CD4-positive, alpha-beta memory T cell (primary cell): ENCODE data around the gene RAB11FIP3. TPM values are rescaled to one million over a fixed set of nuclear protein-coding genes. Genes with fewer than 3 reads are reported as not detected.

Experiments
- CTCF ChIA-PET: fragments of 350-600 bp; sonication (Branson Sonifier 250); formaldehyde crosslinking; loops from one replicate; lab custom pipeline; 2021; ENCODE audit warnings: inconsistent platforms; ENCODE audit not compliant: partially characterized antibody; lab: Charles Lee
- POLR2A ChIA-PET: fragments of 350-600 bp; sonication (Branson Sonifier 250); formaldehyde crosslinking; loops from one replicate; lab custom pipeline; 2021; ENCODE audit not compliant: partially characterized antibody; lab: Charles Lee
- DNase-seq, 5 donors: peaks; one replicate each; pipeline versions ENCODE4 v3.0.0 to v3.0.0-alpha.2; 2020 to 2022; ENCODE audit warnings: mixed read lengths in 1 of 5
- H3K27ac ChIP-seq: one replicate; pipeline ENCODE4 v1.7.0; 2013; ENCODE audit warnings: low read depth, low read length
- H3K27me3 ChIP-seq: 2 replicates; pipeline ENCODE4 v1.7.0; 2013; ENCODE audit warnings: mild to moderate bottlenecking, low read length, moderate library complexity; ENCODE audit not compliant: insufficient read depth
- H3K36me3 ChIP-seq: 2 replicates; pipeline ENCODE4 v1.7.0; 2013; ENCODE audit warnings: mild to moderate bottlenecking, low read length, moderate library complexity; ENCODE audit not compliant: insufficient read depth
- H3K4me1 ChIP-seq: 2 replicates; pipeline ENCODE4 v1.7.0; 2013; ENCODE audit warnings: mild to moderate bottlenecking, low read length, moderate library complexity; ENCODE audit not compliant: insufficient read depth
- H3K4me3 ChIP-seq, 2 donors: one replicate each; pipeline ENCODE4 v1.7.0; 2013; ENCODE audit warnings: low read length in 2 of 2, mild to moderate bottlenecking in 1 of 2
- H3K9me3 ChIP-seq, 2 donors: one replicate each; pipeline ENCODE4 v1.7.0; 2013; ENCODE audit warnings: low read length in 2 of 2, control low read depth in 1 of 2; ENCODE audit not compliant: control insufficient read depth in 1 of 2
- H3K27ac Mint-ChIP-seq, 7 donors: one replicate each; pipeline ENCODE4 v1.8.0; 2020 to 2021; ENCODE audit warnings: mixed read lengths in 7 of 7, mild to moderate bottlenecking in 6 of 7, inconsistent platforms in 3 of 7, moderate library complexity in 3 of 7
- H3K27me3 Mint-ChIP-seq, 2 donors: one replicate each; pipeline ENCODE4 v1.8.0; 2020 to 2021; ENCODE audit warnings: mixed read lengths in 2 of 2
- H3K36me3 Mint-ChIP-seq, 2 donors: one replicate each; pipeline ENCODE4 v1.8.0; 2020 to 2021; ENCODE audit warnings: mixed read lengths in 2 of 2, inconsistent platforms in 1 of 2, mild to moderate bottlenecking in 1 of 2
- H3K4me1 Mint-ChIP-seq, 4 donors: one replicate each; pipeline ENCODE4 v1.8.0; 2020 to 2021; ENCODE audit warnings: mixed read lengths in 4 of 4, mild to moderate bottlenecking in 1 of 4
- H3K4me3 Mint-ChIP-seq, 8 donors: one replicate each; pipeline ENCODE4 v1.8.0; 2020 to 2021; ENCODE audit warnings: mixed read lengths in 8 of 8, mild to moderate bottlenecking in 7 of 8, moderate library complexity in 6 of 8, inconsistent platforms in 3 of 8
- H3K9me3 Mint-ChIP-seq, 8 donors: one replicate each; pipeline ENCODE4 v1.8.0; 2020 to 2021; ENCODE audit warnings: mixed read lengths in 8 of 8, mild to moderate bottlenecking in 5 of 8, inconsistent platforms in 3 of 8, moderate library complexity in 1 of 8
- intact Hi-C: fragments of 100-400 bp; cut with micrococcal nuclease; formaldehyde crosslinking; loops from one replicate; pipeline ENCODE4 v1.15.1; 2023
- polyA plus RNA-seq, 2 donors: library from polyadenylated mRNA; unstranded; fragments of 300-500 nt; fragmentation: Illumina TruSeq; gene quantifications; one replicate each; pipeline ENCODE4 v1.2.3, GENCODE V29; 2021
- total RNA-seq, 2 experiments: library from RNA; stranded (reverse); gene quantifications; one replicate each; pipeline ENCODE4 v1.2.3, GENCODE V29; 2021

Gene RAB11FIP3
- total and polyA plus RNA-seq, 4 experiments from 2014 or later = 0.15 to 42.6 (median 23.2) TPM

- intact Hi-C loops = no loop called here
- Mint-ChIP-seq H3K4me1 (peaks cover 0 to 1% (median 0%) of the 10 kb centered on the region in 4 donors), H3K4me3 (no peak overlapping the region), H3K27me3 (no peaks in the 10 kb centered on the region), H3K9me3 (no peaks in the 10 kb centered on the region), H3K27ac (peak overlapping the region in 1 of 7 donors; percentile 51), H3K36me3 (peaks cover 0 to 5% of the 10 kb centered on the region in 2 donors)
- peak; percentile 28 to 63 (median 31) for DNase-seq
- Histone ChIP-seq H3K4me3 (no peak overlapping the region), H3K4me1 (no peaks in the 10 kb centered on the region), H3K9me3 (no peaks in the 10 kb centered on the region), H3K27ac (no peak overlapping the region), H3K27me3 (no peaks in the 10 kb centered on the region), H3K36me3 (no peaks in the 10 kb centered on the region)
- ChIA-PET CTCF (no interaction called here), POLR2A (interaction anchor here (1.0 to 1.4 kb wide), 2 partner anchors 18 to 89 kb away, joined by 3 to 5 read pairs; partner anchors contain the start of gene METTL26)
These were observed 121.7 kb downstream of the RAB11FIP3 start for GRCh38 chr16:546909-547770.

GRCh38 chr16:548586-548985 is 123.1 kb downstream of the RAB11FIP3 start:
- Mint-ChIP-seq H3K36me3 (peaks cover 0 to 1% of the 10 kb centered on the region in 2 donors), H3K27me3 (no peaks in the 10 kb centered on the region), H3K9me3 (no peaks in the 10 kb centered on the region), H3K27ac (no peak overlapping the region), H3K4me3 (no peak overlapping the region), H3K4me1 (peaks cover 0 to 1% (median 0%) of the 10 kb centered on the region in 4 donors)
- no peak for DNase-seq
- no peaks in the 10 kb centered on the region for H3K36me3 ChIP-seq
- no peak overlapping the region for H3K27ac ChIP-seq
- ChIA-PET POLR2A (no interaction called here), CTCF (no interaction called here)
- no peaks in the 10 kb centered on the region for H3K9me3 ChIP-seq
- H3K27me3 ChIP-seq = no peaks in the 10 kb centered on the region
- H3K4me1 ChIP-seq = no peaks in the 10 kb centered on the region
- no peak overlapping the region for H3K4me3 ChIP-seq
- intact Hi-C loops = no loop called here

GRCh38 chr16:549544-550263 is 124.3 kb downstream of the RAB11FIP3 start:
- H3K27ac Mint-ChIP-seq = no peak overlapping the region
- ChIA-PET CTCF (no interaction called here), POLR2A (no interaction called here)
- no peaks in the 10 kb centered on the region for H3K27me3 Mint-ChIP-seq
- DNase-seq = no peak
- Histone ChIP-seq H3K27ac (no peak overlapping the region), H3K36me3 (no peaks in the 10 kb centered on the region), H3K4me1 (no peaks in the 10 kb centered on the region), H3K27me3 (no peaks in the 10 kb centered on the region), H3K9me3 (no peaks in the 10 kb centered on the region), H3K4me3 (no peak overlapping the region)
- H3K9me3 Mint-ChIP-seq = no peaks in the 10 kb centered on the region
- intact Hi-C loops = no loop called here
- no peak overlapping the region for H3K4me3 Mint-ChIP-seq
- H3K4me1 Mint-ChIP-seq = peaks cover 0 to 1% (median 0%) of the 10 kb centered on the region in 4 donors
- H3K36me3 Mint-ChIP-seq = peaks cover 0 to 3% of the 10 kb centered on the region in 2 donors

- no peaks in the 10 kb centered on the region for H3K4me1 ChIP-seq
- ChIA-PET CTCF (no interaction called here), POLR2A (no interaction called here)
- H3K27ac ChIP-seq = no peak overlapping the region
- no peaks in the 10 kb centered on the region for H3K27me3 ChIP-seq
- Mint-ChIP-seq H3K4me1 (no peaks in the 10 kb centered on the region), H3K4me3 (no peak overlapping the region), H3K27me3 (no peaks in the 10 kb centered on the region), H3K36me3 (peaks cover 0 to 1% of the 10 kb centered on the region in 2 donors), H3K9me3 (no peaks in the 10 kb centered on the region), H3K27ac (no peak overlapping the region)
- no peaks in the 10 kb centered on the region for H3K9me3 ChIP-seq
- no peak for DNase-seq
- H3K36me3 ChIP-seq = no peaks in the 10 kb centered on the region
- H3K4me3 ChIP-seq = no peak overlapping the region
- intact Hi-C loops = no loop called here
These were observed 125.8 kb downstream of the RAB11FIP3 start for GRCh38 chr16:551210-551609.

- no peaks in the 10 kb centered on the region for H3K27me3 Mint-ChIP-seq
- Histone ChIP-seq H3K36me3 (no peaks in the 10 kb centered on the region), H3K27me3 (no peaks in the 10 kb centered on the region), H3K4me1 (no peaks in the 10 kb centered on the region), H3K9me3 (no peaks in the 10 kb centered on the region), H3K27ac (no peak overlapping the region), H3K4me3 (no peak overlapping the region)
- no peak for DNase-seq
- no peaks in the 10 kb centered on the region for H3K4me1 Mint-ChIP-seq
- H3K27ac Mint-ChIP-seq = no peak overlapping the region
- ChIA-PET POLR2A (no interaction called here), CTCF (no interaction called here)
- no peaks in the 10 kb centered on the region for H3K9me3 Mint-ChIP-seq
- intact Hi-C loops = no loop called here
- H3K4me3 Mint-ChIP-seq = no peak overlapping the region
- peaks cover 0 to 1% of the 10 kb centered on the region in 2 donors for H3K36me3 Mint-ChIP-seq
These were observed 126.7 kb downstream of the RAB11FIP3 start for GRCh38 chr16:552171-552570.

- H3K27me3 Mint-ChIP-seq = peaks cover 0 to 3% of the 10 kb centered on the region in 2 donors
- no peaks in the 10 kb centered on the region for H3K9me3 Mint-ChIP-seq
- intact Hi-C loops = no loop called here
- H3K4me1 ChIP-seq = no peaks in the 10 kb centered on the region
- no peaks in the 10 kb centered on the region for H3K9me3 ChIP-seq
- H3K36me3 ChIP-seq = no peaks in the 10 kb centered on the region
- peaks cover 2% of the 10 kb centered on the region for H3K27me3 ChIP-seq
- peaks cover 0 to 1% of the 10 kb centered on the region in 2 donors for H3K36me3 Mint-ChIP-seq
- ChIA-PET CTCF (no interaction called here), POLR2A (no interaction called here)
- H3K4me3 Mint-ChIP-seq = no peak overlapping the region
- H3K27ac ChIP-seq = no peak overlapping the region
- no peak for DNase-seq
- no peaks in the 10 kb centered on the region for H3K4me1 Mint-ChIP-seq
- H3K27ac Mint-ChIP-seq = no peak overlapping the region
- no peak overlapping the region for H3K4me3 ChIP-seq
These were observed 128.3 kb downstream of the RAB11FIP3 start for GRCh38 chr16:553601-554296.

- Mint-ChIP-seq H3K4me1 (no peaks in the 10 kb centered on the region), H3K4me3 (no peak overlapping the region), H3K36me3 (peaks cover 0 to 1% of the 10 kb centered on the region in 2 donors), H3K9me3 (no peaks in the 10 kb centered on the region), H3K27ac (no peak overlapping the region), H3K27me3 (peaks cover 0 to 3% of the 10 kb centered on the region in 2 donors)
- H3K27ac ChIP-seq = no peak overlapping the region
- ChIA-PET CTCF (no interaction called here), POLR2A (no interaction called here)
- no peaks in the 10 kb centered on the region for H3K4me1 ChIP-seq
- H3K9me3 ChIP-seq = no peaks in the 10 kb centered on the region
- H3K27me3 ChIP-seq = peaks cover 3% of the 10 kb centered on the region
- no peaks in the 10 kb centered on the region for H3K36me3 ChIP-seq
- no peak for DNase-seq
- no peak overlapping the region for H3K4me3 ChIP-seq
- intact Hi-C loops = no loop called here
These were observed 128.8 kb downstream of the RAB11FIP3 start for GRCh38 chr16:554297-554621.
